ENCODE data around the gene MAPK9. TPM values are rescaled to one million over a fixed set of nuclear protein-coding genes. Genes with fewer than 3 reads are reported as not detected.
"Not testable (repeated sequence)": the region's sequence is repeated elsewhere in the genome, so short reads cannot be mapped to it uniquely, and the experiment has no call there.

MAPK9 gene
- polyA plus RNA-seq, 3 donors, result 39.6 to 41.5 (median 40.8) TPM

DNA sequence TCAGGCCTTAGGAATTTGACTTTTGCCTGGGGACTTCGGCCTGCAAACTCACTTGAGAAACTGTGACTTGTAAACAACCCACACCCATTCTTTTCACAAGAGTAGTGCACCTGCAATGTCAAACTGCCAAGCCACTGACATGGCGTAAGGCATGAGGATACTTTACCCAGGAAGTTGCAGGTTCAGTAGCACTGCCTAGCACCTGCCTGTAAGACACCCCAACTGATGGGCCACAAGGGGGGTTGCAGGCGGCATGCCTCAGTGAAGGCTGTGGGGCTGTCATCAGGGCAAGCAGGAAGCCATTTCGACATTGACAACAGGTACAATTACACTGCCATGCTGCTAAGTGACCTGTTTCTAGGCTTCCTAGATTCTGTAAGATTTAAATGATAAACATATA lies 41.6 kb downstream of the MAPK9 start:
- no peak for DNase-seq (ENCODE audit: low read depth in 3 of 3, low spot score in 2 of 3)

DNA sequence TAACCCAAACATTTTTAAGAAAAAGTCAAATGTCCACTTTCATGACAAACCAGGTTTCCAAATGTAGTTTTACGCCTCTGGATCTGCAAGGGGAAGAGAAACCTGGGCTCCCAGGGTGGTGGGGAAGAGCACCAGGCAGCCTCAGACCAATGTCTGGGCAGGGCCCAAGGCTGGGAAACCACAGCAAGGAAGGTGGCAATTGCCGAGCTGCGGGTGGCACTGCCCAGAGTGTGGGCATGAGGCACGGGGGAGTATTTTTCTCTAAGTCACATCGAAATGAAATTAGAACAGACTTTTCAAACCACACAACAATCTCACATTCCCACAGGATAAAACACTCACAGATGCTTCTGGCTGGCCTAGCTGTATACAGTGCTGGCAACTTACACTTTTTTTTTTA lies 50.3 kb downstream of the MAPK9 start:
- DNase-seq (ENCODE audit: low read depth in 3 of 3, low spot score in 2 of 3), result no peak

DNA sequence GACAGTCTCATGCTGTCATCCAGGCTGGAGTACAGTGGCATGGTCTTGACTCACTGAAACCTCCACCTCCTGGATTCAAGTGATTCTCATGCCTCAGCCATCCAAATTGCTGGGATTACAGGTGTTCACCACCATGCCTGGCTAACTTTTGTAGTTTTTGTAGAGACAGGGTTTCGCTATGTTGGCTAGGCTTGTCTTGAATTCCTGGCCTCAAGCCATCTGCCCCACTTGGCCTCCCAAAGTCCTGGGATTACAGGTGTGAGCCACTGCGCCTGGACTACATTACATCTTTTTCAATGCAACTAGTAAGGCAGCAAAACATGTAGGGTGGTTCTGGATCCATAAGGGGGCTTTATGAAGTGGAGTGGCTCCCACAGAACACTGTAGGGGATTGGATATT lies 53.3 kb downstream of the MAPK9 start:
- DNase-seq (ENCODE audit: low read depth in 3 of 3, low spot score in 2 of 3), result no peak

DNA sequence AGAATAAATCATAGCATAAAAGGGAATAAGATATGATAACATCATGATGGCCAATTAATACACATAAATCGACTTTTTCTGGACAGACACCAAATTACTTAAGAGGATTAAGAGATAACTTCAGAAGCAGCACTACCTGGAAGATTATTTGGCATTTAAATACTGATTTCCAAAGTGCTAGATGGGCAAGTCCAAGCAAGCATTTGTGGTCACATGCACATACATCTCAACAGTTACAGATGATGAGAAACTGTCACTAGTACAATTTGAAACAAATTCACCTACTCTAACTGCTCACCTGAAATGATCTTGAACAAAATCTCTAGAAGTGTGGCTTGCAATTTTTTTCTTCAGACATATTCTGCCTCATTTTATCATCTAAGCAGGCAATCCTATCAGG lies 56.0 kb downstream of the MAPK9 start:
- no peak for DNase-seq (ENCODE audit: low read depth in 3 of 3, low spot score in 2 of 3)

DNA sequence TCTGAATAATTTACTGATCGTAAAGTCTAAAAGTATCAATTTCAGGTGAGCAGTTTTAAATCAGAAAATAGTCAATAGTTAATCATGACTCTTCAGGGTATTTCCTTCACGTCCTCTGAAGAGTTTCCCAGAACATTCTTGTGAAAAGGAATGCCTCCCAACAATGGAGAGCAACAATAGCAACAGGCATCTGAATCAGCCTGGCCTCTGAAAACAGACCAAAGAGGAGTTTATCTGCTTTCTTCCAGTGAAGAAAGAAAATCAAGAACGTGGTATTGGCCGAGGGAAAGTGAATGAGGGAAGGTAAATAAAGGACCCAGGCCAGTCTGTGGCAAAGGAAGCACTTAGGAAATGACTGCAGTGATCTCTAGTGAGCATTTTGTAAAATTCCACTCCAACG lies 56.8 kb downstream of the MAPK9 start:
- no peak for DNase-seq (ENCODE audit: low read depth in 3 of 3, low spot score in 2 of 3)

DNA sequence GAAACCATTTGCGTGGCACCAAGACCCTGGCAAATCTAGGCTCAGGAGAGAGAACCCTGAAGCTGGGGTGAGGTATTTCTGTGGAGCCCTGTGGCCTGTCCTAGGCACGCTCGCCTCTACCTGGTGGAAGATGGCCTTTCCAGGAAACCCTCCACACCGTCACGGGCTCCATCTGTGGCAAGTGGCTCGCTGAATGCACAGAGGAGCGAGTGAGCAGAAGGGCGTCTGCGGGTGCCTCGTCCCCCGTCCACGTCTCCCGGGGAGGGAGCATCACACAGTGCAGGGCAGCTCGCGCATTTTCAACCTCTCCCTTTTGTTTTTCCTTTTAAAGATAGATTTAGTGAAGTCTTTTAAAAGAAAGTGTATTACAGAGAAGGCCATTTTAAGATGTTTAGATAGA lies 57.6 kb downstream of the MAPK9 start:
- DNase-seq (ENCODE audit: low read depth in 3 of 3, low spot score in 2 of 3), result no peak

DNA sequence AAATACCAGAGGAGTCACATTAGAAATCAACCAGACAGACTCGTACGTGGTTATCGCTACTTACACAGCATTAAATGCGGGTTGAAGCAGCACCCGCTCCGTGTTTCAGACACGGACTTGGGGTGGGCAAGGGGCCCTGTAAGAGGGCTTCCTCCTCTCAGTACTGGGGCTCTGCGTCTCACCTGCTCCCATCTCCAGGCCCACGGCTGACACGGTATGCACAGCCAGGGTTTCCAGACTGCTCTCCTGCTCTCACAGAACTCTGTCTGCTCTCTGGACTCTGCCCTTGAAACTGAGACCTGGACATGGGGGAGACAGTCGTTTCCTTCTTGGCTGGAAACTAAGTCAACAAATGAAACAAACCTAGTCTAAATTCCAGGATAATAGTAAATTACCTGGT lies 58.2 kb downstream of the MAPK9 start:
- DNase-seq (ENCODE audit: low read depth in 3 of 3, low spot score in 2 of 3), result no peak

DNA sequence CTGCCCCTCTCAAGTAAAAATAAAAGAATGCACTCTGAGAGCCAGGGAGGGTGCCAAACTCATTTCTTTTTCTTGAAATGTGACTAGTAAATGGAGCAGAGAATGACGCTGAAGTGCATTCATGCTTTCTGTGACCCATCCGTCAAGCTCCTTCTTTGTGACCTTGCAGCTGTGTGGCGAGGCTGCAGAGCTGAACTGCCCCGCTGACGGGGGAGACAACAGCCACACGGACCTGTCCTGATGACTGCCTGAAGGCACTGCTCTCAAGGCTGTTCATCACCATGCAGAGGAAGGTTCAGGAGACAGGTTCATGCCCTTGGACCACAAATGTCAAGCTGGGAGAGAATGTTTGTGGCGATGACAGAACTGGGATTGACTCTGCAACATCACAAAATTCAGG lies 61.9 kb downstream of the MAPK9 start:
- DNase-seq (ENCODE audit: low read depth in 3 of 3, low spot score in 2 of 3), result no peak

DNA sequence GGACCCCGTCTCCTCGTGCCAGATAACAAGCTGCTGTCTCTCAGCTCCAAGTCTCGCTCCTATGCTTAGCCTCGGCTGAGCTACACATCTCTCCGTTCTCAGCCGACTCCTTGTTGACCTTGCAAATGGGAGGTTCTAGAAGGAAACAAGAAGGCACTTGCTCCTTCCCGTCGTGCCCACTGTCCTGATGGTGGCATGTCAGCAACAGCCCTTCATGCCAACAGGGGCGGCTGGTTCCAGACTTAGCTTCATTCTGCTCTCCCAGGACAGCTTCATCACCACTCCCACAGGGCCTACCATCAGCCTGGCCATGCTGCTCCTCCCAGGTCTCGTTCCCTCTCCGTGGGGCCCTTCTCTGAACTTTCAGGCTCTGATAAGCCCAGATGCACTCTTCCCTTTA lies 69.8 kb downstream of the MAPK9 start:
- no peak for DNase-seq (ENCODE audit: low read depth in 3 of 3, low spot score in 2 of 3)

DNA sequence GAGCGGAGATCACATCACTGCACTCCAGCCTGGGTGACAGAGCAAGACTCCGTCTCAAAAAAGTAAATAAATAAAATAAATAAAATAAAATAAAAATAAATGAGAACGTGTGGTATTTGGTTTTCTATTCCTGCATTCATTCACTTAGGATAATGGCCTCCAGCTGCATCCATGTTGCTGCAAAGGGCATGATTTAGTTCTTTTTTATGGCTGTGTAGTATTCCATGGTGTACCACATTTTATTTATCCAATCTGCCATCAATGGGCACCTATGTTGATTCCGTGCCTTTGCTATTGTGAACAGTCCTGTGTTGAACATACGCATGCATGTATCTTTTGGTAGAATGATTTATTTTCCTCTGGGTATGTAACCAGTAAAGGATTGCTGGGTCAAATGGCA lies 74.1 kb downstream of the MAPK9 start:
- DNase-seq (ENCODE audit: low read depth in 3 of 3, low spot score in 2 of 3), result no peak

DNA sequence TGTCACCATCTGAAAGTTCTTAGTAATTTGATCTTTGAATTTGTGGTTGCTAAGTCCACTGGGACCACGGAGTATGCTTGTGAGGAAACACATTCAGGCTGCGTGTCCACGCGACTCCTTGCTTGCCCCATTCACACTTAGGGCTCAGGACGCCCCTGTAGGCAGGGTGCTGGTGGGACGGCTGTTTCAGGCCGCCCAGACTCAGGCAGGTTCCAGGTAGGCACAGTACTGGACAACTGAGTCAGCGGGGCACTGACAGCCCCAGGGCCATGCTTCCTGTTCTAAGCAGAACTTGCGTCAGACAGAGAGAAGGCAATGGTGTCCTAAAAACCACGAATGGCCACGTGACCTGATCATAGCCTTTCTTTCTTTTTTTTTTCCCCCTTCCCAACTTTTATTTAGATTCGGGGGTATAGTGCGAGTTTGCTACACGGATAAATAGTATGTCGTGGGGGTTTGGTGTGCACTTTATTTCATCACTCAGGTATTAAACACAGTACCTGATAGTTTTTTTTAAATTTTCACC lies 75.2 kb downstream of the MAPK9 start:
- no peak for DNase-seq (ENCODE audit: low read depth in 3 of 3, low spot score in 2 of 3)

DNA sequence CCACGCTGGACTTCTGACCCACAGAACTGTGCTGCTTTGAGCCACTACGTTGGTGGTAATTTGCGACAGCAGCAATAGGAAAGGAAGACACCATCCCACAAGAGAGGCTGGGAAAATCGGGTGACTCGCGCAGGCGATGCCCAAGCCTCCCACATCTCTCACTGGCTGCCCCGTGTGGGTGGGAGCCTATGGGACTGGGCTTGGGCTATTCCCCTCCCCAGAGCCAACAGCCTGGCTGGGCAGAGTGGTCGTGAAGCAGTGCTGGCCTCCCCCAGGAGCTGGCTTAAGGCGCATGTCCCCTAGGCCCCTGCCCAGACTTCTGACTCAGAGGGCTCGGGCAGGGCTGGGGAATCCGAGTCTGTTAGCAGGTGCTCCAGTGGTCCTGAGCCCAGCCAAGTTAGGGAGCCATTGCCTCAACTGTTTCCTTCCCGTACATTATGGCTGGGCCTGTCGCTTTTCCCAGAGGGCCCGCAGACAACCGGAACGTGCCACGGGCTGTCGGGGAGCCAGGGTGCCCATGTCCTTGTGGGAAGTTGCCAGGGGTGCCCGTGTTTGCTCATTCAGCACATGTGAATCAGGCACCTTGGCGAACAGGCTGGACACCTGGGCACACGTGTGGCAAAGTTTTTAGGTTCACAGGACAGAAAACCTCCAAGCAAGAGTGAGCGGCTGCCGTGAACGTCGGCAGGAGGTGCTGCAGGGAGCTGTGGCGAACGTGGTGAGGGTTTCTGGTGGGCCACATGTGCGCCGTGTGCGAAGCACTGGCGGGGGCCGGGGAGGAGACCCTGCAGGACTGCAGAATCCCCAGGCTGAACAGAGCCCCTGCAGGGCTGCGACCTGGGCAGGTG lies 75.9 kb downstream of the MAPK9 start:
- no peak for DNase-seq (ENCODE audit: low read depth in 3 of 3, low spot score in 2 of 3)

DNA sequence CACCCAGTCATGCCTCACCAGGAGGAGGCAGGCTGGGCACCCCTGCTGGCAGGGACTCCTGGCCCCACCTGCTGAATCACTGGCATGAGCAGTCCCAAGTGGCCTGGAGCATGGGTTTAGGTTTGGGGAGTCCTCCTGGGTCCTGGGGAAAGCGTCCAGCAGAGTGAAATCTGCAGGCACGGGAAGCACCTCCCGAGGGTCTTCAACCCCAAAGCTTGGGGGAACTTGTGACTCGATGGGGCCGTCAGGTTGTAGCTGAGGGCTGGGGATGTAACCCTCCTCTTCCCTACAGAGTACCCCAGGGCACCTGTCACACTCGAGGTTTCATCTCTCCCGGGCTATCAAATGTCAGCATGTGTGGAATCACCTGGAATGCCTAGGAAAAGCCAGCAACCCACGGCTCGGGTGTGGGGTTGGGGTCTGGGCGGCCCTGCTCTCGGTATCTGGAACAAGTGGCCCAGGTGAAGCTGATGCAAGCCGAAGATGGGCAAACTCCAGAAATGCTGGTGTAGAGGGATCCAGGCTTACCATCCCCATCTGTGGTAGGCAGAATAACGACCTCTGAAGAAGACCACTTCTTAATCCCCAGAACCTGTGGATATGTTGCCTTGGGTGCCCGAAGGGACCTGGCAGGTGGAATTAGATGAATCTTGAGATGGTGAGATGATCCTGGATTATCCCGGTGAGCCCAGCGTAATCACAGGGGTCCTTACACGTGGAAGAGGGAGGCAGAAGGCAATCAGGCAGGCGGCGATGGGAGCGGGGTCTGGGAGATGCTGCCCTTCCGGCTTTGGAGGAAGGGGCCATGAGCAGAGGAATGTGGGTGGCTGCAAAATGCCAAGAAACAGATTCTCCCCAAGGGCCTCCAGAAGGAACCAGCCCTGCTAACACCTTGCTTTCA lies 76.8 kb downstream of the MAPK9 start:
- no peak for DNase-seq (ENCODE audit: low read depth in 3 of 3, low spot score in 2 of 3)

DNA sequence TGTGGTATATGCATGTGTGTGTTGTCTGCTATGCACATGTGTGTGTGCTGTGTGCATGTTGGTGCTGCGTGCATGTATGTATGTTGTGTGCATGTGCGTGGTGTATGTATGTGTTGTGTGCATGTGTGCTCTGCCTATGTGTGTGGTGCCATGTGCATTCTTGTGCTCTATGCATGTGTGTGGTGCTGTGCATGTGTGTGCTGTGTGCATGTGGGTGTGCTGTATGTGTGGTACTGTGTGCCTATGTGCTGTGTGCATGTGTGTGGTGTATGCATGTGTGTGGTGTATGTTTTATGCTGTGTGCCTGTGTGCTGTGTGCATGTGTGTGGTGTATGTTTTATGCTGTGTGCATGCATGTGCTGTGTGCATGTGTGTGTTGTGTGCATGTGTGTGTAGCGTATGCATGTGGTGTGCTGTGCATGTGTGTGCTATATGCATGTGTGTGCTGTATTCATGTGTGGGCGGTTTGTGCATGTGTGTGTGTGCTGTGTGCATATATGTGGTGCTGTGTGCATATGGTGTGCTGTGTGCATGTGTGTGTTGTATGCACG lies 78.2 kb downstream of the MAPK9 start:
- no peak for DNase-seq (ENCODE audit: low read depth in 3 of 3, low spot score in 2 of 3)

DNA sequence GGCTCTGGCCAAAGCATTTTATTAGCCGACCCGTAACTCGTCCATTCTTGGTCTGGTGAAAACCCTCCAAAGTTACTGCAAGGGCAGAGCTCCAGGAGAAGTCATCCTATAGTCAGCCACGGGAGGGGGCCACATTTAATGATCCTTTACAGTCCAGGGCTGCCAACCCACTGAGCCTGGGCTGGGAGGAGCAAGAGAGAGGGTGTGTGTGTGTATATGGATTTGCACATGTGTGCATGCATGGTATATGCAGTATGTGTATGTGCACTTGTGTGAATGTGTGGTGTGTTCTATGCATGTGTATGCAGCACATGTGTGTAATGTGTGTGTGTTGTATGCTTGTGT lies 78.7 kb downstream of the MAPK9 start:
- DNase-seq (ENCODE audit: low read depth in 3 of 3, low spot score in 2 of 3), result no peak

DNA sequence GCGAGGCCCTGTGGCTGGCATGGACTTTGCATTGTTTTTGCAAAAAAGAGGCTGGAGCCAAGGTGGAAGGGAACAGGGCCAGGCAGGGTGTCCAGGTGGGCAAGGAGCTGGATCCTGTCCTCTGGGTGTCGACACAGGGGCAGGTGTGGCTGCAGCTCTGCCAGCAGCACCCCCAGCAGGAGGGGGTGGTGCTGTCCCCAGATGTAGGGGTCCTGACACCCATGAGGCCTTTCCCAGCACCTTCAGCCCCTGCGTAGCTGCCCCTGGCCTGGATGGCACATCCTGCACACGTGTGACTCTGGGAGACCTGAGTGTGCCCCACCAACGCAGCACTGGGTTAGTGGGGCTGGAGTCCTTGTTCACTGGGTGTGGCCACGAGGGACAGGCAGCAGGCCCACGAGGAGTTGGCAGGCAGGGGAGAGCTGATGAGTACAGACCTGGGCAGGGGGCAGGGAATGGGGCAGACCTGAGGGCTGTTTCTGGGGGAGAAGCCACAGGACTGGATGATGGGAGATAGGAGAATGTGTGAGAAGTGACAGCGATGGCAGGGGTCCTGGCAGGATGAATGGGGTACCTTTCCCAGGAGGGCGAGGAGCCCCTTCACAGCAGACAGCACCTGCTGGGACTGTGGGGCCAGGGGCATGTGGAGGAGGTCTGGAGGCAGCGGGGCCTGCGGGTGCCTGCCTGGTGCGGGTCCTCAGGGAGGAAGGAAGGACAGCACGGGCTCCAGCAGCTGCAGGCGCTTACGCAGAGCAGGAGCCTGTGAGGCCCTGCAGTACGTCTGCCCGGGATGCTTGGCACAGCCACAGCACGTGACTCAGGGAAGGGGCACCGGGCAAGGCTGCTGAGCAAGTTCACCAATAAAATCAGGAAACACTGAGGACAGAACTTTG lies 79.3 kb downstream of the MAPK9 start:
- DNase-seq (ENCODE audit: low read depth in 3 of 3, low spot score in 2 of 3), result no peak

DNA sequence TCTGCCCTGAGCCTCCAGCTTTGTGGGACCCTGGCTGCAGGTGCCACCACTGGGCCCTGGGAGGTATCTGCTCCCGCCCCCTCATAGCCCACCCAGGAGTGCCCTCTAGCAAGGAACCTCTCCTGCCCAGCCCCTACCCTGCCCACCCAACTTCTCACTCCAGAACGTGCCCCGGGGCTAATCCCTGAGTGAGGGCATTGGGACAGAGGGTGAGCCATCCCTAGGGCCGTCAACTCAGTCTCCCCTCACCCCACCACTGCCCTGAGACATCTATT lies 80.2 kb downstream of the MAPK9 start:
- no peak for DNase-seq (ENCODE audit: low read depth in 3 of 3, low spot score in 2 of 3)

DNA sequence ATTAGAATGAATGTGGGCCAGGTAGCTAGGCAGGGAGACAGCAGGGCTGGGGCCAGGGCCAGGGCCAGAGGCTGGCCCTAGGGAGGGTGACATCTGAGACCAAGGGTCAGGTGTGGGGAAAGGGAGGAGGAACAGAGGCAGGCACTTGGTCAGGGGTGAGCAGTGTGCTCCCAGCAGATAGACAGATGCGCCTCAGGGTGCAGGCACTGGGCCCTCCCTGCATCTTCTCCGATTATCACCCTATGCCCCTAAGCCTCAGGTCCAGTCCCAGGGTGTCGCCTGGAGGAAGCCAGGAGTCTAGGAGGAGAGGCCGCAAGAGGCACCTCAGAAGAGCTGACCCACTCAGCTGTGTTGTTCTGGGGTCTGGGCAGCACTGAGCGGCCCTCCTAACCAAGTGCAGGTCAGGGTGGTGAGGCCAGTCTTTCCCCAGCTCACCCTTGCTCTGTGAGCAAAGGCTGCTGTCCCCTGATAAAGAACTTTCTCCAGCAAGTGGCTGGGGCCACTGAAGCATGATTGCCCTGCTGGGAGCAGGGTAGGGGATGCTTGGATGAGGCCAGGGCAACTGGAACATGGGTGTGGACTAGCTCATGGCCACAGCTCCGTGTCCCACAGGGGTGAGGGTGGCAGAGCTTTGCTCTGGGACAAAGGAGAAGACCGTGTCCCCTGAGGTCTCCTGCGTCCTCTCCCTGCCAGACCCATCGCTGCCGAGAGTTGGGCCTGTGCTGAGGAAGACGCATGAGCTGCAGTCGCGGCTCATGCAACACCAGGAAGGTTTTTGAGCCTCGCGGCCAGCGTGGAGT lies 80.7 kb downstream of the MAPK9 start:
- no peak for DNase-seq (ENCODE audit: low read depth in 3 of 3, low spot score in 2 of 3)

DNA sequence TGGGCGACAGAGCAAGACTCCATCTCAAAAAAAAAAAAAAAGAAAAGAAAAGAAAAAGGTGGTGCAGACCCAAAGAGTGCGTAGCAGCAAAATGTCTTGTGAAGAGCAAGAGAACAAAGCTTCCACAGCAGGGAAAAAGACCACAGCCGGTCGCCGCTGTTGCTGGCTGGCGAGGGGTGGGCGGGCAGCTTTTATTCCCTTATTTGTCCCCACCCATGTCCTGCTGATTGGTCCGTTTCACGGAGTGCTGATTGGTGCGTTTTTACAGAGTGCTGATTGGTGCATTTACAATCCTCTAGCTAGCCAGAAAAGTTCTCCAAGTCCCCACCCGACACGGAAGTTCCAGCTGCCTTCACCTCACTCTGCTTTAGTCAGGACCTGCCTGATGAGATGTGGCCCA lies 81.8 kb downstream of the MAPK9 start:
- DNase-seq (ENCODE audit: low read depth in 3 of 3, low spot score in 2 of 3), result not testable (repeated sequence)

DNA sequence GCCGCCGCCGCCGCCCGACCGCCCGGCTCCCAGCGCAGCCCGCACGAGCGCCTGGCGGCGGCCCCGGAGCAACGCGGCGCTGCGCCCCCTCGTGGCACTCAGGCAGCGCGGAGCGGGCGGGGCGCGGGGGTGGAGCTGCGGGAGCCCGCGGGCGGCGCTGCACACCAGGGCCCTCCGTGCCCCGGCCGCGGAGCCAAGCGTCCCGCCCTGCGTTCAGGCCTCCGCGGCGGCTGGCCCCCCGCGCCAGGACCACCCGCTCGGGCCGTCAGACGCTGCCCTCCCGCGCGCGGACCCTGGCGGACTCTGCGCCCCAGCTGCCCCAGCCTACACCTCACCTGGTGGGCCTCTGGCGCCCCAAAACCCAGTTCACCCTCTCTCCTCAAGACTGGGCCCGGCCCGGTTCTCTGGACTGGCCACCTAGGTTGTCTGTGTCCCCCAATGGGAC lies 82.7 kb downstream of the MAPK9 start, which contains the start of gene RASGEF1C:
TSS of gene RASGEF1C (minus strand) at position 75 of the 445 bp plus-strand sequence. CDS start 71,159 bp downstream, outside the sequence.
- peak in 2 of 3 donors; percentile 37 to 52 for DNase-seq (ENCODE audit: low read depth in 3 of 3, low spot score in 2 of 3)

All from right renal cortex interstitium (tissue), 3 donors.